Upper lobe of left lung (tissue), 6 donors: ENCODE results near the gene SP5. TPM values are rescaled to one million over a fixed set of nuclear protein-coding genes. Genes with fewer than 3 reads are reported as not detected.

Experiments
- ATAC-seq, 2 donors: fragments of 200-7000 bp; cut with Tn5 transposase; one replicate each; pipeline ENCODE4 v1.9.1; 2022; ENCODE audit warnings: mild to moderate bottlenecking in 2 of 2, moderate library complexity in 2 of 2; ENCODE audit not compliant: low FRiP score in 2 of 2
- DNase-seq, 2 donors: peaks; one replicate each; pipeline ENCODE4 v3.0.0-alpha.2; 2019 to 2020
- H3K27ac ChIP-seq, 4 donors: fragments of 200-600 bp; sonication (generic); one replicate each; pipeline ENCODE4 v1.5.1; 2016 to 2019
- H3K27me3 ChIP-seq, 4 donors: fragments of 200-600 bp; sonication (generic); one replicate each; pipeline ENCODE4 v1.5.1; 2017 to 2019
- H3K36me3 ChIP-seq, 4 donors: fragments of 200-600 bp; sonication (generic); one replicate each; pipeline ENCODE4 v1.5.1; 2016 to 2019
- H3K4me1 ChIP-seq, 4 donors: fragments of 200-600 bp; sonication (generic); one replicate each; pipeline ENCODE4 v1.5.1; 2018 to 2019
- H3K4me3 ChIP-seq, 4 donors: fragments of 200-600 bp; sonication (generic); one replicate each; pipeline ENCODE4 v1.5.1; 2017 to 2019; ENCODE audit warnings: mild to moderate bottlenecking in 2 of 4, moderate library complexity in 1 of 4
- H3K9me3 ChIP-seq, 4 donors: fragments of 200-600 bp; sonication (generic); one replicate each; pipeline ENCODE4 v1.5.1; 2018 to 2019
- CTCF ChIP-seq, 6 experiments: fragments of 450-650 bp in 4 of 6; fragments of 200-600 bp in 2 of 6; sonication (generic) in 2 of 6; IDR thresholded peaks; one replicate each; pipeline ENCODE4 v1.5.1; 2016 to 2019; ENCODE audit warnings: antibody characterized with exemption in 6 of 6
- EP300 ChIP-seq, 4 donors: sonication (generic); formaldehyde crosslinking; IDR thresholded peaks; one replicate each; pipeline ENCODE4 v1.5.1; 2017; ENCODE audit warnings: antibody characterized with exemption in 4 of 4, control low read depth in 2 of 4
- POLR2A ChIP-seq, 4 donors: fragments of 450-650 bp; IDR thresholded peaks; one replicate each; pipeline ENCODE4 v1.5.1; 2016 to 2017; ENCODE audit warnings: antibody characterized with exemption in 4 of 4, mild to moderate bottlenecking in 2 of 4
- POLR2AphosphoS5 ChIP-seq, 2 donors: sonication (generic); formaldehyde crosslinking; IDR thresholded peaks; one replicate each; pipeline ENCODE4 v1.5.1; 2017; ENCODE audit warnings: antibody characterized with exemption in 2 of 2
- WGBS, 2 donors: methylation state at CpG; one replicate each; pipeline ENCODE4 v1.1.5; 2017 to 2018; 5-methylcytosine and 5-hydroxymethylcytosine counted together
- total RNA-seq, 6 donors: library from RNA; depleted of rRNA in 4 of 6; stranded (reverse); fragments of >200 nt in 4 of 6; gene quantifications; one replicate each; pipeline versions ENCODE4 v1.1.0 to v1.2.1, GENCODE V29; 2016 to 2021
- donor health status: DM: no; HTN: no; CAD: no; lungs with moderate emphysema.
- donor health status: DM: no; HTN: yes; CAD: no; lungs with severe emphysema.

SP5 gene
- total RNA-seq, result 1 to 10 TPM; 1.5 to 6.6 (median 4.4) TPM

- TF ChIP-seq POLR2AphosphoS5 (IDR thresholded peaks at IDR 0.05), result no peak
- TF ChIP-seq POLR2A (IDR thresholded peaks at IDR 0.05), result peak in 1 of 4 donors; percentile 37
- TF ChIP-seq EP300 (IDR thresholded peaks at IDR 0.05), result no peak
- no peak for TF ChIP-seq CTCF (IDR thresholded peaks at IDR 0.05)
- ATAC-seq, result peak; percentile 75 to 77
- peak; percentile 71 to 91 for DNase-seq
- H3K27ac ChIP-seq, result peak within 1 kb of the TSS in 3 of 4 donors; percentile 55 to 71 (median 58)
- no peaks in the 10 kb centered on the region for H3K36me3 ChIP-seq
- H3K4me3 ChIP-seq, result peak within 1 kb of the TSS; percentile 47 to 62 (median 54)
- no peaks in the 10 kb centered on the region for H3K9me3 ChIP-seq
- peaks cover 0 to 51% (median 32%) of the 10 kb centered on the region in 4 donors for H3K27me3 ChIP-seq
- 0 to 1% methylated on average over 14 to 61 of the region's 62 CpGs for WGBS, 2 donors
- H3K4me1 ChIP-seq, result peaks cover 29 to 53% (median 34%) of the 10 kb centered on the region in 4 donors
Measured at GRCh38 chr2:170715062-170715931, at the start of gene SP5. Gene SP5 (plus strand): TSS chr2:170715337. CDS start chr2:170715513, 176 bp downstream.

- H3K36me3 ChIP-seq, result no peaks in the 10 kb centered on the region
- DNase-seq (no peak), ATAC-seq (no peak)
- H3K4me1 ChIP-seq, result no peaks in the 10 kb centered on the region
- no peak overlapping the region for H3K27ac ChIP-seq
- WGBS, 2 donors, result 72 to 81% methylated on average over 5 of the region's 5 CpGs
- H3K27me3 ChIP-seq, result no peaks in the 10 kb centered on the region
- no peaks in the 10 kb centered on the region for H3K9me3 ChIP-seq
- TF ChIP-seq EP300 (IDR thresholded peaks at IDR 0.05) (no peak), POLR2AphosphoS5 (IDR thresholded peaks at IDR 0.05) (no peak), CTCF (IDR thresholded peaks at IDR 0.05) (no peak), POLR2A (IDR thresholded peaks at IDR 0.05) (no peak)
- H3K4me3 ChIP-seq, result no peak overlapping the region
Measured at GRCh38 chr2:170665743-170666142, 49.4 kb upstream of the SP5 start.

- DNase-seq, result no peak
- no peak for ATAC-seq
- no peak overlapping the region for H3K27ac ChIP-seq
- no peak for TF ChIP-seq POLR2AphosphoS5 (IDR thresholded peaks at IDR 0.05)
- TF ChIP-seq POLR2A (IDR thresholded peaks at IDR 0.05), result no peak
- no peak for TF ChIP-seq CTCF (IDR thresholded peaks at IDR 0.05)
- no peak for TF ChIP-seq EP300 (IDR thresholded peaks at IDR 0.05)
- H3K4me3 ChIP-seq, result no peak overlapping the region
- no peaks in the 10 kb centered on the region for H3K9me3 ChIP-seq
- 90 to 94% methylated on average over 3 of the region's 3 CpGs for WGBS, 2 donors
- no peaks in the 10 kb centered on the region for H3K36me3 ChIP-seq
- no peaks in the 10 kb centered on the region for H3K4me1 ChIP-seq
- no peaks in the 10 kb centered on the region for H3K27me3 ChIP-seq
Measured at GRCh38 chr2:170669909-170670308, 45.2 kb upstream of the SP5 start.

- TF ChIP-seq EP300 (IDR thresholded peaks at IDR 0.05), result no peak
- no peak for TF ChIP-seq CTCF (IDR thresholded peaks at IDR 0.05)
- no peak for TF ChIP-seq POLR2AphosphoS5 (IDR thresholded peaks at IDR 0.05)
- no peak for TF ChIP-seq POLR2A (IDR thresholded peaks at IDR 0.05)
- Histone ChIP-seq H3K36me3 (no peaks in the 10 kb centered on the region), H3K9me3 (no peaks in the 10 kb centered on the region), H3K27me3 (no peaks in the 10 kb centered on the region), H3K4me3 (no peak overlapping the region), H3K4me1 (no peaks in the 10 kb centered on the region), H3K27ac (no peak overlapping the region)
- DNase-seq (no peak), ATAC-seq (no peak)
- 95 to 97% methylated on average over 2 of the region's 2 CpGs for WGBS, 2 donors
Measured at GRCh38 chr2:170670651-170671050, 44.5 kb upstream of the SP5 start.
